Endodermal cell (in vitro differentiated cells): Measurements from ENCODE around the gene UNC93B1. TPM values are rescaled to one million over a fixed set of nuclear protein-coding genes. Genes with fewer than 3 reads are reported as not detected.

Source experiments
- DNase-seq: peaks from one replicate; pipeline ENCODE4 v3.0.0-alpha.2; 2017
- H3K27ac ChIP-seq: 2 replicates; pipeline ENCODE4 v1.5.1; 2013; ENCODE audit warnings: mild to moderate bottlenecking, low read depth, low read length, moderate library complexity
- H3K27me3 ChIP-seq: 2 replicates; pipeline ENCODE4 v1.6.1; 2013; ENCODE audit warnings: mild to moderate bottlenecking, low read length, moderate library complexity; ENCODE audit not compliant: insufficient read depth, control insufficient read depth, poor library complexity, severe bottlenecking
- H3K36me3 ChIP-seq: 2 replicates; pipeline ENCODE4 v1.7.0; 2013; ENCODE audit warnings: mild to moderate bottlenecking, low read length, moderate library complexity; ENCODE audit not compliant: control insufficient read depth, insufficient read depth
- H3K4me1 ChIP-seq: one replicate; pipeline ENCODE4 v1.7.0; 2013; ENCODE audit warnings: low read length; ENCODE audit not compliant: control insufficient read depth, insufficient read depth
- H3K4me3 ChIP-seq: 2 replicates; pipeline ENCODE4 v1.5.1; 2013; ENCODE audit warnings: mild to moderate bottlenecking, low read length, moderate library complexity
- H3K9ac ChIP-seq: 2 replicates; pipeline ENCODE4 v1.6.1; 2013; ENCODE audit warnings: mild to moderate bottlenecking, low read length, moderate library complexity; ENCODE audit not compliant: poor library complexity, severe bottlenecking; ENCODE audit errors: extremely low read depth
- H3K9me3 ChIP-seq: 2 replicates; pipeline ENCODE4 v1.6.1; 2013; ENCODE audit warnings: mild to moderate bottlenecking, low read length, moderate library complexity; ENCODE audit not compliant: control insufficient read depth
- H3K27ac Mint-ChIP-seq: 2 replicates; pipeline ENCODE4 v1.8.0; 2020; ENCODE audit warnings: mixed read lengths
- H3K27me3 Mint-ChIP-seq: 2 replicates; pipeline ENCODE4 v1.8.0; 2021; ENCODE audit warnings: mild to moderate bottlenecking, mixed read lengths; ENCODE audit not compliant: insufficient read depth
- H3K36me3 Mint-ChIP-seq: 2 replicates; pipeline ENCODE4 v1.8.0; 2020; ENCODE audit warnings: low read depth, mixed read lengths
- H3K4me1 Mint-ChIP-seq: 2 replicates; pipeline ENCODE4 v1.8.0; 2020; ENCODE audit warnings: mixed read lengths
- H3K4me3 Mint-ChIP-seq: 2 replicates; pipeline ENCODE4 v1.8.0; 2020; ENCODE audit warnings: mild to moderate bottlenecking, moderate library complexity, mixed read lengths
- H3K9me3 Mint-ChIP-seq: 2 replicates; pipeline ENCODE4 v1.8.0; 2020; ENCODE audit warnings: mild to moderate bottlenecking, mixed read lengths
- CTCF ChIP-seq: fragments of 200-600 bp; sonication (generic); conservative IDR thresholded peaks from 2 replicates; pipeline ENCODE4 v1.5.0; 2021; ENCODE audit warnings: antibody characterized with exemption, mild to moderate bottlenecking
- WGBS, 2 experiments: methylation state at CpG; one replicate each; pipeline versions ENCODE4 v1.1.5 to v1.1.7; 2013; ENCODE audit warnings: missing lambda C conversion rate in 2 of 2, mixed read lengths in 1 of 2; ENCODE audit not compliant: insufficient coverage in 1 of 2, insufficient read length in 1 of 2; 5-methylcytosine and 5-hydroxymethylcytosine counted together
- total RNA-seq, 2 donors: library from RNA; stranded (reverse); fragmentation: NEBNext Ultra II Directional in 1 of 2; extraction: Animal tissue kit (Norgen Biotek cat#: 25700) in 1 of 2; gene quantifications; 2 replicates in 1 of 2; 3 replicates in 1 of 2; pipeline ENCODE4 v1.2.1, GENCODE V29; 2021

Gene UNC93B1
- total RNA-seq, 2 donors from 2014 or later, result 27.1 to 32.0 TPM

- no peak overlapping the region for H3K9ac ChIP-seq
- H3K9me3 ChIP-seq, result no peaks in the 10 kb centered on the region
- Mint-ChIP-seq H3K9me3 (peaks cover 10% of the 10 kb centered on the region), H3K4me3 (no peak overlapping the region), H3K36me3 (peaks cover 4% of the 10 kb centered on the region), H3K27me3 (peaks cover 8% of the 10 kb centered on the region), H3K4me1 (peaks cover 2% of the 10 kb centered on the region), H3K27ac (no peak overlapping the region)
- H3K27ac ChIP-seq, result peak overlapping the region; percentile 38
- no peak for DNase-seq
- WGBS, 2 experiments, result 98% methylated on average over 6 to 7 of the region's 7 CpGs
- no peaks in the 10 kb centered on the region for H3K36me3 ChIP-seq
- H3K4me1 ChIP-seq, result no peaks in the 10 kb centered on the region
- no peak overlapping the region for H3K4me3 ChIP-seq
- no peak for TF ChIP-seq CTCF
- peaks cover 7% of the 10 kb centered on the region for H3K27me3 ChIP-seq
These were observed 2.8 kb upstream of the UNC93B1 start for GRCh38 chr11:68006606-68007166.

DNA sequence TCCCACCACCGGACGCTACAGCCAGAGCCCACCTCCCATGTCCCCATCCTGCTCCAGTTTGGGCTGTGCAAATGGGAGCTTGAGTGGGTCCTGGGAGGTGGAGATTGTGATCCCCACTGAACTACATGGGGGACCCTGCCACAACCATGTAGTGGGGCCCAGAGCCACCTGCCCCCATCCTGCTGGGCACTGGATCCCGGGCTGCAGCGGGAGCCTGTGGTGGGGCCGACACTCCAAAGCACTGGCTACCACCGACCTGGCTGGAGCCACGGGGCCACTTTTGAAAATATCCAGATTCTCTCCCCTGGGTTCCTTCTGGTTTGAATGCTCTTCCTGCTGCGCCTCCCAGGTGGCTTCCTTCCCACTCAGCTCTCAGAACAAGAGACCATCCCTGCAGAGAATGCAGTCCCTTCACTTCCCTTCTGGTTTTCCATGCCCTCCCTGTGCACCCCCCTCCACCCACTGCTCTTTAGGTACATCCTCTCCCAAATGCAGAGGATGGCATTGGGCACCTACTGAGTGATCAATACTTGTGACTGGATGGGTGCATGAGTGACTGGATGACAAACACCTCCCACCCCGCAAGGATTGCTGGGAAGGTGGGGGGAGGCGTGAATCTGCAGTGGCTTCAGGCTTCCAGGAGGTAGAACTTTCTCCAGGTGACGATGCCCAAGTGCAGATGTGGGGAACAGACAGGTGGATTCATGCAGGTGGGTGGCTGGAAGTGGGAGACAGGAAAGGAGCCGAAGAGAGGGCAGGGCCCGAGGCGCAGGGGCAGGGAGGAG lies 846 bp upstream of the UNC93B1 start:
- peak; percentile 67 for DNase-seq
- Mint-ChIP-seq H3K9me3 (peaks cover 10% of the 10 kb centered on the region), H3K4me3 (peak overlapping the region; percentile 55), H3K4me1 (peaks cover 2% of the 10 kb centered on the region), H3K27me3 (peaks cover 8% of the 10 kb centered on the region), H3K27ac (no peak overlapping the region), H3K36me3 (peaks cover 4% of the 10 kb centered on the region)
- WGBS, 2 experiments, result 92 to 93% methylated on average over 6 to 12 of the region's 14 CpGs
- Histone ChIP-seq H3K4me3 (peak overlapping the region; percentile 68), H3K27ac (no peak overlapping the region), H3K4me1 (no peaks in the 10 kb centered on the region), H3K9ac (no peak overlapping the region), H3K9me3 (no peaks in the 10 kb centered on the region), H3K27me3 (peaks cover 7% of the 10 kb centered on the region), H3K36me3 (no peaks in the 10 kb centered on the region)
- TF ChIP-seq CTCF, result no peak

- peaks cover 2% of the 10 kb centered on the region for H3K4me1 Mint-ChIP-seq
- Histone ChIP-seq H3K27ac (no peak overlapping the region), H3K9ac (no peak overlapping the region), H3K4me1 (no peaks in the 10 kb centered on the region), H3K9me3 (no peaks in the 10 kb centered on the region), H3K36me3 (no peaks in the 10 kb centered on the region), H3K4me3 (peak overlapping the region; percentile 68), H3K27me3 (peaks cover 7% of the 10 kb centered on the region)
- peak; percentile 80 for DNase-seq
- H3K4me3 Mint-ChIP-seq, result peak overlapping the region; percentile 55
- H3K27me3 Mint-ChIP-seq, result peaks cover 8% of the 10 kb centered on the region
- 17 to 38% methylated on average over 27 to 84 of the region's 86 CpGs for WGBS, 2 experiments
- TF ChIP-seq CTCF, result no peak
- H3K36me3 Mint-ChIP-seq, result peaks cover 4% of the 10 kb centered on the region
- no peak overlapping the region for H3K27ac Mint-ChIP-seq
- H3K9me3 Mint-ChIP-seq, result no peaks in the 10 kb centered on the region
These were observed 705 bp downstream of the UNC93B1 start for GRCh38 chr11:68002938-68003845.
